Caco-2 (cell line): ENCODE results near the gene DLG3. TPM values are rescaled to one million over a fixed set of nuclear protein-coding genes. Genes with fewer than 3 reads are reported as not detected.

Source experiments
- BruUV-seq: library from RNA; stranded (reverse); fragments of 400-500 nt; replicated peaks from 2 replicates; lab custom pipeline; 2021; lab: Mats Ljungman, UMichigan
- CTCF ChIA-PET: fragments of 300-600 bp; sonication (Branson Sonifier 250); formaldehyde crosslinking; loops from one replicate; lab custom pipeline; 2022; ENCODE audit warnings: antibody characterized with exemption; lab: Charles Lee
- POLR2A ChIA-PET: fragments of 300-600 bp; sonication (Branson Sonifier 250); formaldehyde crosslinking; loops from one replicate; lab custom pipeline; 2022; ENCODE audit warnings: antibody characterized with exemption; lab: Charles Lee
- DNase-seq, 2 experiments: peaks; one replicate each; pipeline versions ENCODE4 v3.0.0 to v3.0.0-alpha.2; 2020 to 2022
- H3K27me3 ChIP-seq: replicated peaks from 2 replicates; pipeline ENCODE4 v1.6.0; 2011; ENCODE audit warnings: low read length; ENCODE audit not compliant: control insufficient read depth, insufficient read depth
- H3K36me3 ChIP-seq: 2 replicates; pipeline ENCODE4 v1.5.1; 2011; ENCODE audit warnings: low read length; ENCODE audit not compliant: control insufficient read depth, insufficient read depth
- H3K4me1 ChIP-seq: fragments of 250-450 bp; sonication (Bioruptor Pico); 2 replicates; pipeline ENCODE4 v1.5.1; 2020; ENCODE audit warnings: mild to moderate bottlenecking
- H3K4me3 ChIP-seq: 2 replicates; pipeline ENCODE4 v1.5.1; 2011; ENCODE audit warnings: low read depth, mild to moderate bottlenecking, control low read depth, low read length
- H3K9me3 ChIP-seq: fragments of 250-450 bp; sonication (Bioruptor Pico); 2 replicates; pipeline ENCODE4 v1.5.1; 2020; ENCODE audit warnings: mild to moderate bottlenecking, moderate library complexity
- H3K27ac Mint-ChIP-seq: one replicate; pipeline ENCODE4 v1.8.0; 2022; ENCODE audit warnings: mixed read lengths; ENCODE audit not compliant: unreplicated experiment
- H3K27me3 Mint-ChIP-seq: one replicate; pipeline ENCODE4 v1.8.0; 2022; ENCODE audit warnings: mixed read lengths; ENCODE audit not compliant: insufficient read depth, unreplicated experiment
- H3K36me3 Mint-ChIP-seq: one replicate; pipeline ENCODE4 v1.8.0; 2022; ENCODE audit warnings: mild to moderate bottlenecking, mixed read lengths; ENCODE audit not compliant: insufficient read depth, unreplicated experiment
- H3K4me1 Mint-ChIP-seq: one replicate; pipeline ENCODE4 v1.8.0; 2022; ENCODE audit warnings: low read depth, mixed read lengths; ENCODE audit not compliant: unreplicated experiment
- H3K4me3 Mint-ChIP-seq: one replicate; pipeline ENCODE4 v1.8.0; 2022; ENCODE audit warnings: mild to moderate bottlenecking, moderate library complexity, mixed read lengths; ENCODE audit not compliant: unreplicated experiment
- H3K9me3 Mint-ChIP-seq: one replicate; pipeline ENCODE4 v1.8.0; 2022; ENCODE audit warnings: mixed read lengths; ENCODE audit not compliant: unreplicated experiment
- CTCF ChIP-seq, 2 experiments: fragments of 200-600 bp in 1 of 2; IDR thresholded peaks; 1 replicate in 1 of 2; 2 replicates in 1 of 2; pipeline versions ENCODE4 v1.5.1 to v1.8.0; 2011 to 2022; ENCODE audit warnings: antibody characterized with exemption in 1 of 2, control low read depth in 1 of 2, inconsistent platforms in 1 of 2, low read depth in 1 of 2, low read length in 1 of 2, mild to moderate bottlenecking in 1 of 2, moderate library complexity in 1 of 2; ENCODE audit not compliant: insufficient read depth in 1 of 2, severe bottlenecking in 1 of 2, unreplicated experiment in 1 of 2
- intact Hi-C: fragments of 100-400 bp; cut with micrococcal nuclease; formaldehyde crosslinking; loops from one replicate; pipeline ENCODE4 v1.10.0; 2022; ENCODE audit not compliant: unreplicated experiment
- total RNA-seq: library from RNA; stranded (reverse); gene quantifications from 2 replicates; pipeline ENCODE4 v1.2.3, GENCODE V29; 2022

DLG3 gene
- total RNA-seq, 1 experiment from 2014 or later: 58.5 TPM

- Histone ChIP-seq H3K9me3 (no peaks in the 10 kb centered on the region), H3K36me3 (no peaks in the 10 kb centered on the region), H3K4me1 (peaks cover 16% of the 10 kb centered on the region; the same call in 1 of the 2 replicates), H3K4me3 (peak overlapping the region; percentile 86), H3K27me3 (no peaks in the 10 kb centered on the region)
- H3K27ac Mint-ChIP-seq: peak overlapping the region; percentile 94
- no peaks in the 10 kb centered on the region for H3K27me3 Mint-ChIP-seq
- no peak for TF ChIP-seq CTCF (IDR thresholded peaks at IDR 0.05; ENCODE audit: insufficient read depth in 1 of 2, low read depth in 1 of 2, low read length in 1 of 2, severe bottlenecking in 1 of 2, unreplicated experiment in 1 of 2)
- no TSS peak for BruUV-seq
- H3K36me3 Mint-ChIP-seq: peaks cover 38% of the 10 kb centered on the region
- H3K4me3 Mint-ChIP-seq: peak overlapping the region; percentile 97
- H3K4me1 Mint-ChIP-seq: peaks cover 6% of the 10 kb centered on the region
- H3K9me3 Mint-ChIP-seq: no peaks in the 10 kb centered on the region
- CTCF ChIA-PET: interaction anchor here (1.5 kb wide), 1 partner anchor 98 kb away, joined by 4 read pairs; no protein-coding TSS in a partner anchor
- intact Hi-C loops: loop anchor here (10.0 kb wide), 1 partner anchor 49 kb away; no protein-coding TSS in a partner anchor
- DNase-seq: no peak
- POLR2A ChIA-PET: no interaction called here
Observed at GRCh38 chrX:70456256-70456655, 11.6 kb downstream of the DLG3 start.

GRCh38 chrX:70461026-70461425 is 16.4 kb downstream of the DLG3 start:
- CTCF ChIA-PET: no interaction called here
- H3K36me3 Mint-ChIP-seq: peaks cover 35% of the 10 kb centered on the region

GRCh38 chrX:70464051-70464450 is 19.4 kb downstream of the DLG3 start:
- no peaks in the 10 kb centered on the region for H3K9me3 ChIP-seq
- Mint-ChIP-seq H3K9me3 (no peaks in the 10 kb centered on the region), H3K36me3 (peaks cover 32% of the 10 kb centered on the region), H3K4me3 (no peak overlapping the region), H3K4me1 (no peaks in the 10 kb centered on the region), H3K27me3 (no peaks in the 10 kb centered on the region), H3K27ac (peak overlapping the region; percentile 75)
- DNase-seq: no peak
- H3K36me3 ChIP-seq: no peaks in the 10 kb centered on the region; the same call in 1 of the 2 replicates
- H3K4me3 ChIP-seq: no peak overlapping the region
- H3K27me3 ChIP-seq: no peaks in the 10 kb centered on the region
- POLR2A ChIA-PET: no interaction called here
- CTCF ChIA-PET: no interaction called here
- no peaks in the 10 kb centered on the region for H3K4me1 ChIP-seq
- BruUV-seq: no TSS peak
- intact Hi-C loops: no loop called here
- TF ChIP-seq CTCF (IDR thresholded peaks at IDR 0.05; ENCODE audit: insufficient read depth in 1 of 2, low read depth in 1 of 2, low read length in 1 of 2, severe bottlenecking in 1 of 2, unreplicated experiment in 1 of 2): no peak

More at GRCh38 chrX:70461026-70461425, 16.4 kb downstream of the DLG3 start:
- H3K9me3 ChIP-seq: no peaks in the 10 kb centered on the region
- DNase-seq: no peak
- no peak for TF ChIP-seq CTCF (IDR thresholded peaks at IDR 0.05; ENCODE audit: insufficient read depth in 1 of 2, low read depth in 1 of 2, low read length in 1 of 2, severe bottlenecking in 1 of 2, unreplicated experiment in 1 of 2)
- Mint-ChIP-seq H3K27ac (no peak overlapping the region), H3K9me3 (no peaks in the 10 kb centered on the region), H3K4me3 (no peak overlapping the region), H3K4me1 (peaks cover 6% of the 10 kb centered on the region), H3K27me3 (no peaks in the 10 kb centered on the region)
- BruUV-seq: no TSS peak
- H3K4me3 ChIP-seq: no peak overlapping the region
- H3K4me1 ChIP-seq: no peaks in the 10 kb centered on the region
- POLR2A ChIA-PET: no interaction called here
- H3K27me3 ChIP-seq: no peaks in the 10 kb centered on the region
- no peaks in the 10 kb centered on the region for H3K36me3 ChIP-seq
- intact Hi-C loops: no loop called here
